Neural progenitor cell (in vitro differentiated cells): ENCODE measurements around the gene RAVER2. TPM values are rescaled to one million over a fixed set of nuclear protein-coding genes. Genes with fewer than 3 reads are reported as not detected.
"Not testable (repeated sequence)": the region's sequence is repeated elsewhere in the genome, so short reads cannot be mapped to it uniquely, and the experiment has no call there.

Experiments used
- DNase-seq: peaks from one replicate; pipeline ENCODE4 v3.0.0-alpha.2; 2016; ENCODE audit warnings: low spot score
- H2AFZ ChIP-seq: fragments of 200-600 bp; sonication (generic); replicated peaks from 2 replicates; pipeline ENCODE4 v1.6.1; 2016; ENCODE audit warnings: antibody characterized with exemption
- H3F3A ChIP-seq: fragments of 200-600 bp; sonication (generic); 2 replicates; pipeline ENCODE4 v1.6.1; 2016; ENCODE audit warnings: antibody characterized with exemption, low read depth
- H3K27ac ChIP-seq: fragments of 200-600 bp; sonication (generic); 2 replicates; pipeline ENCODE4 v1.5.1; 2016; ENCODE audit warnings: mild to moderate bottlenecking
- H3K27me3 ChIP-seq: fragments of 200-600 bp; sonication (generic); 2 replicates; pipeline ENCODE4 v1.6.1; 2016; ENCODE audit warnings: mild to moderate bottlenecking, moderate library complexity
- H3K36me3 ChIP-seq: fragments of 200-600 bp; sonication (generic); 2 replicates; pipeline ENCODE4 v1.5.1; 2016
- H3K4me1 ChIP-seq: fragments of 200-600 bp; sonication (generic); 2 replicates; pipeline ENCODE4 v1.6.1; 2016; ENCODE audit warnings: mixed run types
- H3K4me2 ChIP-seq: fragments of 200-600 bp; sonication (generic); 2 replicates; pipeline ENCODE4 v1.6.1; 2016
- H3K4me3 ChIP-seq: fragments of 200-600 bp; sonication (generic); 2 replicates; pipeline ENCODE4 v1.5.1; 2016
- H3K79me2 ChIP-seq: fragments of 200-600 bp; sonication (generic); 2 replicates; pipeline ENCODE4 v1.6.1; 2016; ENCODE audit warnings: low read depth
- H3K9ac ChIP-seq: fragments of 200-600 bp; sonication (generic); 2 replicates; pipeline ENCODE4 v1.6.1; 2016
- H3K9me3 ChIP-seq: fragments of 200-600 bp; sonication (generic); 2 replicates; pipeline ENCODE4 v1.5.1; 2016; ENCODE audit warnings: low read depth
- H4K20me1 ChIP-seq: fragments of 200-600 bp; sonication (generic); 2 replicates; pipeline ENCODE4 v1.6.1; 2016; ENCODE audit warnings: low read depth
- H3K27ac Mint-ChIP-seq: 3 replicates; pipeline ENCODE4 v1.8.0; 2021; ENCODE audit warnings: mixed read lengths
- H3K27me3 Mint-ChIP-seq: 2 replicates; pipeline ENCODE4 v1.8.0; 2022; ENCODE audit warnings: low read depth, mild to moderate bottlenecking, inconsistent platforms, moderate library complexity, mixed read lengths; ENCODE audit not compliant: insufficient read depth
- H3K36me3 Mint-ChIP-seq: 3 replicates; pipeline ENCODE4 v1.8.0; 2021; ENCODE audit warnings: mixed read lengths
- H3K4me1 Mint-ChIP-seq: 3 replicates; pipeline ENCODE4 v1.8.0; 2021; ENCODE audit warnings: mixed read lengths
- H3K4me3 Mint-ChIP-seq: 3 replicates; pipeline ENCODE4 v1.8.0; 2021; ENCODE audit warnings: mild to moderate bottlenecking, moderate library complexity, mixed read lengths
- H3K9me3 Mint-ChIP-seq: 3 replicates; pipeline ENCODE4 v1.8.0; 2020; ENCODE audit warnings: mixed read lengths
- CTCF ChIP-seq: fragments of 200-600 bp; sonication (generic); IDR thresholded peaks from 2 replicates; pipeline ENCODE4 v1.5.1; 2017; ENCODE audit warnings: antibody characterized with exemption, mild to moderate bottlenecking
- EZH2 ChIP-seq: fragments of 200-600 bp; sonication (generic); IDR thresholded peaks from 2 replicates; pipeline ENCODE4 v1.6.1; 2017; ENCODE audit warnings: antibody characterized with exemption, mild to moderate bottlenecking, moderate library complexity
- EZH2phosphoT487 ChIP-seq: fragments of 200-600 bp; sonication (generic); IDR thresholded peaks from 2 replicates; pipeline ENCODE4 v1.6.1; 2017; ENCODE audit warnings: antibody characterized with exemption
- total RNA-seq: library from RNA; depleted of rRNA; stranded (reverse); fragments of >200 nt; gene quantifications from 2 replicates; pipeline ENCODE4 v1.2.3, GENCODE V29; 2015; ENCODE audit warnings: low replicate concordance

RAVER2 gene
- total RNA-seq, 1 donor from 2014 or later: 37.2 TPM

- Histone ChIP-seq H3K9me3 (no peaks in the 10 kb centered on the region), H3K79me2 (peaks cover 4% of the 10 kb centered on the region), H3F3A (no peaks in the 10 kb centered on the region), H3K36me3 (peaks cover 8% of the 10 kb centered on the region), H3K4me2 (no peak overlapping the region), H3K9ac (no peak overlapping the region), H3K4me1 (no peaks in the 10 kb centered on the region), H2AFZ (no peak overlapping the region), H3K27ac (no peak overlapping the region), H3K27me3 (no peaks in the 10 kb centered on the region), H3K4me3 (no peak overlapping the region), H4K20me1 (no peaks in the 10 kb centered on the region)
- Mint-ChIP-seq H3K4me1 (no peaks in the 10 kb centered on the region), H3K27me3 (no peaks in the 10 kb centered on the region), H3K36me3 (peaks cover 26% of the 10 kb centered on the region), H3K27ac (no peak overlapping the region), H3K9me3 (peaks cover 6% of the 10 kb centered on the region), H3K4me3 (no peak overlapping the region)
- TF ChIP-seq CTCF: no peak
- no peak for TF ChIP-seq EZH2
- TF ChIP-seq EZH2phosphoT487: no peak
- no peak for DNase-seq
Measured at GRCh38 chr1:64765826-64766225, 21.0 kb downstream of the RAVER2 start.

- no peak overlapping the region for H3K9ac ChIP-seq
- Mint-ChIP-seq H3K36me3 (peaks cover 30% of the 10 kb centered on the region), H3K27me3 (no peaks in the 10 kb centered on the region), H3K9me3 (peaks cover 10% of the 10 kb centered on the region), H3K27ac (no peak overlapping the region), H3K4me3 (no peak overlapping the region), H3K4me1 (no peaks in the 10 kb centered on the region)
- no peaks in the 10 kb centered on the region for H3K79me2 ChIP-seq
- no peaks in the 10 kb centered on the region for H3K4me1 ChIP-seq
- DNase-seq: no peak
- H3F3A ChIP-seq: no peaks in the 10 kb centered on the region
- H4K20me1 ChIP-seq: no peaks in the 10 kb centered on the region
- TF ChIP-seq EZH2: no peak
- TF ChIP-seq EZH2phosphoT487: no peak
- no peak for TF ChIP-seq CTCF
- no peak overlapping the region for H3K4me3 ChIP-seq
- H3K27ac ChIP-seq: no peak overlapping the region
- H3K4me2 ChIP-seq: no peak overlapping the region
- H3K27me3 ChIP-seq: no peaks in the 10 kb centered on the region
- H3K9me3 ChIP-seq: no peaks in the 10 kb centered on the region
- H2AFZ ChIP-seq: no peak overlapping the region
- H3K36me3 ChIP-seq: peaks cover 12% of the 10 kb centered on the region
Measured at GRCh38 chr1:64766429-64766828, 21.6 kb downstream of the RAVER2 start.

GRCh38 chr1:64769482-64769881, 24.6 kb downstream of the RAVER2 start:
- H3K4me1 ChIP-seq: no peaks in the 10 kb centered on the region
- peaks cover 12% of the 10 kb centered on the region for H3K9me3 Mint-ChIP-seq
- H3K27ac ChIP-seq: no peak overlapping the region
- no peak overlapping the region for H3K9ac ChIP-seq
- H3K79me2 ChIP-seq: no peaks in the 10 kb centered on the region
- H3K4me2 ChIP-seq: no peak overlapping the region
- H3K27ac Mint-ChIP-seq: no peak overlapping the region
- H3K4me3 ChIP-seq: no peak overlapping the region
- H4K20me1 ChIP-seq: no peaks in the 10 kb centered on the region
- DNase-seq: no peak
- TF ChIP-seq EZH2 (no peak), EZH2phosphoT487 (no peak), CTCF (no peak)
- H3K36me3 ChIP-seq: peaks cover 12% of the 10 kb centered on the region
- no peaks in the 10 kb centered on the region for H3F3A ChIP-seq
- H3K27me3 ChIP-seq: no peaks in the 10 kb centered on the region
- no peaks in the 10 kb centered on the region for H3K27me3 Mint-ChIP-seq
- H2AFZ ChIP-seq: no peak overlapping the region
- peaks cover 36% of the 10 kb centered on the region for H3K36me3 Mint-ChIP-seq
- H3K9me3 ChIP-seq: no peaks in the 10 kb centered on the region
- no peak overlapping the region for H3K4me3 Mint-ChIP-seq
- H3K4me1 Mint-ChIP-seq: no peaks in the 10 kb centered on the region

- Mint-ChIP-seq H3K27me3 (no peaks in the 10 kb centered on the region), H3K36me3 (peaks cover 38% of the 10 kb centered on the region), H3K9me3 (peaks cover 16% of the 10 kb centered on the region), H3K4me1 (no peaks in the 10 kb centered on the region), H3K4me3 (no peak overlapping the region), H3K27ac (no peak overlapping the region)
- H3F3A ChIP-seq: no peaks in the 10 kb centered on the region
- peaks cover 12% of the 10 kb centered on the region for H3K36me3 ChIP-seq
- H3K4me1 ChIP-seq: no peaks in the 10 kb centered on the region
- H3K4me2 ChIP-seq: no peak overlapping the region
- H3K9me3 ChIP-seq: no peaks in the 10 kb centered on the region
- TF ChIP-seq EZH2phosphoT487 (no peak), EZH2 (no peak), CTCF (no peak)
- H3K27ac ChIP-seq: no peak overlapping the region
- H4K20me1 ChIP-seq: no peaks in the 10 kb centered on the region
- H3K27me3 ChIP-seq: no peaks in the 10 kb centered on the region
- DNase-seq: no peak
- no peak overlapping the region for H3K4me3 ChIP-seq
- no peak overlapping the region for H2AFZ ChIP-seq
- no peak overlapping the region for H3K9ac ChIP-seq
- H3K79me2 ChIP-seq: no peaks in the 10 kb centered on the region
Measured at GRCh38 chr1:64769971-64770370, 25.1 kb downstream of the RAVER2 start.

- H3K9me3 Mint-ChIP-seq: peaks cover 16% of the 10 kb centered on the region
- not testable (repeated sequence) for H3K79me2 ChIP-seq, H3F3A ChIP-seq, H3K27me3 Mint-ChIP-seq, DNase-seq, H3K27me3 ChIP-seq, H3K9me3 ChIP-seq, H3K27ac ChIP-seq, H3K27ac Mint-ChIP-seq, H3K4me2 ChIP-seq, H4K20me1 ChIP-seq, H3K4me3 Mint-ChIP-seq, H2AFZ ChIP-seq, H3K4me1 Mint-ChIP-seq, H3K9ac ChIP-seq, H3K4me3 ChIP-seq, H3K4me1 ChIP-seq
- peaks cover 12% of the 10 kb centered on the region for H3K36me3 ChIP-seq
- H3K36me3 Mint-ChIP-seq: peaks cover 38% of the 10 kb centered on the region
Measured at GRCh38 chr1:64773306-64773705, 28.4 kb downstream of the RAVER2 start.
